Measurements from ENCODE around the gene DSCAM.

GRCh38 chr21:40683349-40683748 is 163.6 kb downstream of the DSCAM start:
- TF ChIP-seq ZNF114 (CRISPR knock-in tag; IDR thresholded peaks at IDR 0.05) (no peak), REST (IDR thresholded peaks at IDR 0.05; ENCODE audit: unreplicated experiment) (no peak), POLR2AphosphoS5 (IDR thresholded peaks at IDR 0.05; ENCODE audit: low read depth) (no peak), ETS1 (IDR thresholded peaks at IDR 0.05) (no peak), EZH2 (IDR thresholded peaks at IDR 0.05; ENCODE audit: low read depth, unreplicated experiment) (no peak), CREB1 (CRISPR knock-in tag; IDR thresholded peaks at IDR 0.05; ENCODE audit: low read depth) (no peak), EZH2phosphoT487 (IDR thresholded peaks at IDR 0.05; ENCODE audit: unreplicated experiment) (no peak), JUNB (IDR thresholded peaks at IDR 0.05; ENCODE audit: unreplicated experiment) (no peak)
- TF ChIP-seq, protein P1, sequence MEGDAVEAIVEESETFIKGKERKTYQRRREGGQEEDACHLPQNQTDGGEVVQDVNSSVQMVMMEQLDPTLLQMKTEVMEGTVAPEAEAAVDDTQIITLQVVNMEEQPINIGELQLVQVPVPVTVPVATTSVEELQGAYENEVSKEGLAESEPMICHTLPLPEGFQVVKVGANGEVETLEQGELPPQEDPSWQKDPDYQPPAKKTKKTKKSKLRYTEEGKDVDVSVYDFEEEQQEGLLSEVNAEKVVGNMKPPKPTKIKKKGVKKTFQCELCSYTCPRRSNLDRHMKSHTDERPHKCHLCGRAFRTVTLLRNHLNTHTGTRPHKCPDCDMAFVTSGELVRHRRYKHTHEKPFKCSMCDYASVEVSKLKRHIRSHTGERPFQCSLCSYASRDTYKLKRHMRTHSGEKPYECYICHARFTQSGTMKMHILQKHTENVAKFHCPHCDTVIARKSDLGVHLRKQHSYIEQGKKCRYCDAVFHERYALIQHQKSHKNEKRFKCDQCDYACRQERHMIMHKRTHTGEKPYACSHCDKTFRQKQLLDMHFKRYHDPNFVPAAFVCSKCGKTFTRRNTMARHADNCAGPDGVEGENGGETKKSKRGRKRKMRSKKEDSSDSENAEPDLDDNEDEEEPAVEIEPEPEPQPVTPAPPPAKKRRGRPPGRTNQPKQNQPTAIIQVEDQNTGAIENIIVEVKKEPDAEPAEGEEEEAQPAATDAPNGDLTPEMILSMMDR (conservative IDR thresholded peaks at IDR 0.05; ENCODE audit: low read depth in 2 of 2) = no peak

All from GM23338 (cell line).